Measurements from ENCODE around the gene RAB3IP.

- TF ChIP-seq, protein P1, sequence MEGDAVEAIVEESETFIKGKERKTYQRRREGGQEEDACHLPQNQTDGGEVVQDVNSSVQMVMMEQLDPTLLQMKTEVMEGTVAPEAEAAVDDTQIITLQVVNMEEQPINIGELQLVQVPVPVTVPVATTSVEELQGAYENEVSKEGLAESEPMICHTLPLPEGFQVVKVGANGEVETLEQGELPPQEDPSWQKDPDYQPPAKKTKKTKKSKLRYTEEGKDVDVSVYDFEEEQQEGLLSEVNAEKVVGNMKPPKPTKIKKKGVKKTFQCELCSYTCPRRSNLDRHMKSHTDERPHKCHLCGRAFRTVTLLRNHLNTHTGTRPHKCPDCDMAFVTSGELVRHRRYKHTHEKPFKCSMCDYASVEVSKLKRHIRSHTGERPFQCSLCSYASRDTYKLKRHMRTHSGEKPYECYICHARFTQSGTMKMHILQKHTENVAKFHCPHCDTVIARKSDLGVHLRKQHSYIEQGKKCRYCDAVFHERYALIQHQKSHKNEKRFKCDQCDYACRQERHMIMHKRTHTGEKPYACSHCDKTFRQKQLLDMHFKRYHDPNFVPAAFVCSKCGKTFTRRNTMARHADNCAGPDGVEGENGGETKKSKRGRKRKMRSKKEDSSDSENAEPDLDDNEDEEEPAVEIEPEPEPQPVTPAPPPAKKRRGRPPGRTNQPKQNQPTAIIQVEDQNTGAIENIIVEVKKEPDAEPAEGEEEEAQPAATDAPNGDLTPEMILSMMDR (IDR thresholded peaks at IDR 0.05), result no peak
- TF ChIP-seq POLR2A (IDR thresholded peaks at IDR 0.05), result no peak
These were observed 82.4 kb downstream of the RAB3IP start for GRCh38 chr12:69821032-69821455.
